Astrocyte (in vitro differentiated cells and primary cell): ENCODE results near the gene NCK2. TPM values are rescaled to one million over a fixed set of nuclear protein-coding genes. Genes with fewer than 3 reads are reported as not detected.

Experiments
- DNase-seq: peaks from one replicate; pipeline ENCODE4 v3.0.0-alpha.2; 2010; ENCODE audit warnings: low read depth
- FAIRE-seq: peaks from 2 replicates; lab custom pipeline; 2011; peaks lifted over from hg19 to GRCh38; lab: Jason Lieb, UNC
- H2AFZ ChIP-seq: 2 replicates; pipeline ENCODE4 v1.6.0; 2012; ENCODE audit warnings: low read depth, low read length, inconsistent platforms
- H3K27ac ChIP-seq: 2 replicates; pipeline ENCODE4 v1.5.1; 2011; ENCODE audit warnings: low read depth, low read length, inconsistent platforms
- H3K27me3 ChIP-seq: 2 replicates; pipeline ENCODE4 v1.6.0; 2011; ENCODE audit warnings: low read length, inconsistent platforms; ENCODE audit not compliant: insufficient read depth
- H3K36me3 ChIP-seq: 2 replicates; pipeline ENCODE4 v1.5.1; 2011; ENCODE audit warnings: low read length, inconsistent platforms; ENCODE audit not compliant: insufficient read depth
- H3K4me1 ChIP-seq: 2 replicates; pipeline ENCODE4 v1.5.1; 2011; ENCODE audit warnings: low read length, inconsistent platforms; ENCODE audit not compliant: insufficient read depth
- H3K4me2 ChIP-seq: 2 replicates; pipeline ENCODE4 v1.6.0; 2012; ENCODE audit warnings: low read length, inconsistent platforms
- H3K4me3 ChIP-seq: 2 replicates; pipeline ENCODE4 v1.5.1; 2011; ENCODE audit warnings: low read depth, mild to moderate bottlenecking, low read length, inconsistent platforms; ENCODE audit not compliant: insufficient read depth
- H3K79me2 ChIP-seq: 2 replicates; pipeline ENCODE4 v1.6.0; 2012; ENCODE audit warnings: mild to moderate bottlenecking, low read length, inconsistent platforms; ENCODE audit not compliant: insufficient read depth
- H3K9ac ChIP-seq: 2 replicates; pipeline ENCODE4 v1.6.0; 2012; ENCODE audit warnings: mild to moderate bottlenecking, low read length, inconsistent platforms
- H3K9me3 ChIP-seq: 2 replicates; pipeline ENCODE4 v1.5.1; 2012; ENCODE audit warnings: low read depth, mild to moderate bottlenecking, low read length, inconsistent platforms; ENCODE audit not compliant: insufficient read depth
- H4K20me1 ChIP-seq: 2 replicates; pipeline ENCODE4 v1.6.0; 2012; ENCODE audit warnings: low read length, inconsistent platforms; ENCODE audit not compliant: insufficient read depth
- H3K27ac Mint-ChIP-seq: one replicate; pipeline ENCODE4 v1.8.0; 2021; ENCODE audit warnings: mild to moderate bottlenecking, mixed read lengths; ENCODE audit not compliant: unreplicated experiment
- H3K27me3 Mint-ChIP-seq: one replicate; pipeline ENCODE4 v1.8.0; 2021; ENCODE audit warnings: low read depth, mixed read lengths; ENCODE audit not compliant: unreplicated experiment
- H3K36me3 Mint-ChIP-seq: one replicate; pipeline ENCODE4 v1.8.0; 2021; ENCODE audit warnings: low read depth, mixed read lengths; ENCODE audit not compliant: unreplicated experiment
- H3K4me1 Mint-ChIP-seq: one replicate; pipeline ENCODE4 v1.8.0; 2021; ENCODE audit warnings: low read depth, mixed read lengths; ENCODE audit not compliant: unreplicated experiment
- H3K4me3 Mint-ChIP-seq: one replicate; pipeline ENCODE4 v1.8.0; 2021; ENCODE audit warnings: mild to moderate bottlenecking, moderate library complexity, mixed read lengths; ENCODE audit not compliant: unreplicated experiment
- H3K9me3 Mint-ChIP-seq: one replicate; pipeline ENCODE4 v1.8.0; 2021; ENCODE audit warnings: mild to moderate bottlenecking, mixed read lengths; ENCODE audit not compliant: unreplicated experiment
- EZH2 ChIP-seq: IDR thresholded peaks from 2 replicates; pipeline ENCODE4 v1.6.1; 2012; ENCODE audit warnings: mild to moderate bottlenecking, low read length, inconsistent platforms; ENCODE audit not compliant: insufficient read depth
- total RNA-seq: library from RNA; stranded (reverse); gene quantifications from 2 replicates; pipeline ENCODE4 v1.2.1, GENCODE V29; 2021
- TF ChIP-seq, protein P1 (sequence below): IDR thresholded peaks from 2 replicates; pipeline ENCODE4 v1.5.1; 2011; ENCODE audit warnings: low read depth, mild to moderate bottlenecking, inconsistent platforms, low read length, moderate library complexity; ENCODE audit not compliant: insufficient read depth

The NCK2 gene
- total RNA-seq, 1 donor from 2014 or later: 61.6 TPM

DNA sequence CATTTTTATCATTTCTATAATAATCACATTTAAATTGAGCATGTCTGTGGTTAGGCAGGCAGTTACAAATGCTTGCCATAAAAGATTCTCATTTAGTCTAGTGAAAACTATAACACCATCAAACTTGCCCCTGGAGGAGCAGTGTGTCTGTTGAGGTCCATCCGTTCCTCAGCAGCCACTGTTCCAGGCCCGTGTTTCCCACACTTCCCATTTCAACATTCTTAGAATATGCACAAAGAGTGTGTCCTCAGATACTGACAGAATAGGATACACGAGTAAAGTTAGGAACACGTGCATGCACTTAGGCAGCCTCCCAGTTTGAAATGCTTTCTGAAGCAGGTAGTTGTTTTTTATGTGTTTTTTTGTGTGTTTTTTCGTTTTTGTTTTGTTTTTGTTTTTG, 39.9 kb downstream of the NCK2 start:
- peaks cover 10% of the 10 kb centered on the region for H3K4me1 ChIP-seq
- Mint-ChIP-seq H3K4me1 (peaks cover 19% of the 10 kb centered on the region), H3K9me3 (no peaks in the 10 kb centered on the region), H3K27me3 (no peaks in the 10 kb centered on the region), H3K27ac (no peak overlapping the region), H3K4me3 (no peak overlapping the region), H3K36me3 (peaks cover 2% of the 10 kb centered on the region)
- no peak overlapping the region for H2AFZ ChIP-seq
- peaks cover 84% of the 10 kb centered on the region for H3K79me2 ChIP-seq
- no peak overlapping the region for H3K4me3 ChIP-seq
- no peaks in the 10 kb centered on the region for H3K9me3 ChIP-seq
- DNase-seq (no peak), FAIRE-seq (no peak)
- no peaks in the 10 kb centered on the region for H3K27me3 ChIP-seq
- TF ChIP-seq EZH2: no peak
- TF ChIP-seq, protein P1, sequence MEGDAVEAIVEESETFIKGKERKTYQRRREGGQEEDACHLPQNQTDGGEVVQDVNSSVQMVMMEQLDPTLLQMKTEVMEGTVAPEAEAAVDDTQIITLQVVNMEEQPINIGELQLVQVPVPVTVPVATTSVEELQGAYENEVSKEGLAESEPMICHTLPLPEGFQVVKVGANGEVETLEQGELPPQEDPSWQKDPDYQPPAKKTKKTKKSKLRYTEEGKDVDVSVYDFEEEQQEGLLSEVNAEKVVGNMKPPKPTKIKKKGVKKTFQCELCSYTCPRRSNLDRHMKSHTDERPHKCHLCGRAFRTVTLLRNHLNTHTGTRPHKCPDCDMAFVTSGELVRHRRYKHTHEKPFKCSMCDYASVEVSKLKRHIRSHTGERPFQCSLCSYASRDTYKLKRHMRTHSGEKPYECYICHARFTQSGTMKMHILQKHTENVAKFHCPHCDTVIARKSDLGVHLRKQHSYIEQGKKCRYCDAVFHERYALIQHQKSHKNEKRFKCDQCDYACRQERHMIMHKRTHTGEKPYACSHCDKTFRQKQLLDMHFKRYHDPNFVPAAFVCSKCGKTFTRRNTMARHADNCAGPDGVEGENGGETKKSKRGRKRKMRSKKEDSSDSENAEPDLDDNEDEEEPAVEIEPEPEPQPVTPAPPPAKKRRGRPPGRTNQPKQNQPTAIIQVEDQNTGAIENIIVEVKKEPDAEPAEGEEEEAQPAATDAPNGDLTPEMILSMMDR: no peak
- no peak overlapping the region for H3K9ac ChIP-seq
- no peak overlapping the region for H3K4me2 ChIP-seq
- H4K20me1 ChIP-seq: peaks cover 96% of the 10 kb centered on the region
- no peaks in the 10 kb centered on the region for H3K36me3 ChIP-seq
- no peak overlapping the region for H3K27ac ChIP-seq

DNA sequence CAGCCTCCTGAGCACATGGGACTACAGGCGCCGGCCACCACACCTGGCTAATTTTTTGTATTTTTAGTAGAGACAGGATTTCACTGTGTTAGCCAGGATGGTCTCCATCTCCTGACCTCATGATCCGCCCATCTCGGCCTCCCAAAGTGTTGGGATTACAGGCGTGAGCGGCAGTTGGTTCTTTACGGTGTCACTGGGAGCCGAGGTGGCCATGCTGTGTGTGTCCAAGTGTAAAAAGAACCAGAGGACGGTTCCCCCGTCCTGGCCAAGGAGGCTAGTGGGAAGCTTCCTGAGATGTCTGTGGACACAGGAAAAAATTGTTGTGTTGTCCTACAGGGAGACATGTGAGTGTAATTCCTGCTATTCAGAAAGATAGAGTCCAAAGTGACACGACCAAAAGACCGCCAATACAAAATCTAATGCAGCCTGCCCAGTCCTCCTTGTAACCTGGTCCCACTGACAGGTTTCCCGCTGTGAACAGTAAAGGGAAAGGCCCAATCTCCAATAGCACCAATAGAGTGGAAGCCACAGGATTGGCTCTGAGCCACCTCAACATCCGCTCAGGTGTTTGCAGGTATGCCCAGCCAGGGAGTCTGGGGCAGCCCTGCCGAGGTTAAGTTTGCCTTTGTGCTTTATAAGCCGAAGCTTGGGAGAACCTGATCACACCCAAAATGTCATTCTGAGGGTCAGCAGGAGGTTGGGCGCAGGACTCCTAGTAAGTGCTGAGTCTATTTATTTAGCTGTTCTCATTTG, 40.6 kb downstream of the NCK2 start:
- H4K20me1 ChIP-seq: peaks cover 98% of the 10 kb centered on the region

More for the DNA sequence above, 40.6 kb downstream of the NCK2 start:
- H3K79me2 ChIP-seq: peaks cover 86% of the 10 kb centered on the region
- H3K4me1 Mint-ChIP-seq: peaks cover 24% of the 10 kb centered on the region
- H3K36me3 ChIP-seq: no peaks in the 10 kb centered on the region
- H3K9me3 ChIP-seq: no peaks in the 10 kb centered on the region
- no peak overlapping the region for H3K27ac Mint-ChIP-seq
- no peak overlapping the region for H3K27ac ChIP-seq
- no peak overlapping the region for H2AFZ ChIP-seq
- H3K4me1 ChIP-seq: peaks cover 16% of the 10 kb centered on the region
- FAIRE-seq: no peak
- no peak overlapping the region for H3K4me3 Mint-ChIP-seq
- no peak overlapping the region for H3K4me3 ChIP-seq
- no peaks in the 10 kb centered on the region for H3K27me3 ChIP-seq
- no peaks in the 10 kb centered on the region for H3K9me3 Mint-ChIP-seq
- H3K9ac ChIP-seq: no peak overlapping the region
- H3K36me3 Mint-ChIP-seq: peaks cover 2% of the 10 kb centered on the region
- TF ChIP-seq, protein P1: no peak
- no peaks in the 10 kb centered on the region for H3K27me3 Mint-ChIP-seq
- H3K4me2 ChIP-seq: no peak overlapping the region
- no peak for DNase-seq
